Transverse colon (tissue), 4 donors: Measurements from ENCODE around the gene DPF3.

ENCODE experiments used
- CTCF ChIP-seq, 5 experiments: fragments of 200-600 bp in 3 of 5; fragments of 450-650 bp in 2 of 5; sonication (generic) in 3 of 5; IDR thresholded peaks; 1 replicate in 2 of 5; 2 replicates in 3 of 5; pipeline ENCODE4 v1.5.1; 2016 to 2017; ENCODE audit warnings: antibody characterized with exemption in 5 of 5, inconsistent platforms in 3 of 5, mild to moderate bottlenecking in 2 of 5, moderate library complexity in 1 of 5
- POLR2A ChIP-seq: fragments of 450-650 bp; IDR thresholded peaks from one replicate; pipeline ENCODE4 v1.6.1; 2016; ENCODE audit warnings: antibody characterized with exemption, mild to moderate bottlenecking, moderate library complexity
- POLR2AphosphoS5 ChIP-seq, 3 donors: sonication (generic); formaldehyde crosslinking; IDR thresholded peaks; one replicate each; pipeline ENCODE4 v1.6.1; 2016; ENCODE audit warnings: antibody characterized with exemption in 3 of 3

- TF ChIP-seq POLR2A (no peak), CTCF (IDR thresholded peaks at IDR 0.05) (no peak), POLR2AphosphoS5 (IDR thresholded peaks at IDR 0.05) (no peak)
Observed at GRCh38 chr14:72616811-72617210, 277.1 kb downstream of the DPF3 start.
